A549 (cell line): ENCODE data around the gene CD300LF.

Experiments used
- EP300 ChIP-seq, 2 experiments: fragments of >200 bp; sonication (Bioruptor Twin); formaldehyde crosslinking; IDR thresholded peaks; 2 replicates in 1 of 2; 3 replicates in 1 of 2; pipeline ENCODE4 v1.6.1; 2016 to 2017
- JUNB ChIP-seq: fragments of >200 bp; sonication (Bioruptor Twin); formaldehyde crosslinking; IDR thresholded peaks from 2 replicates; pipeline ENCODE4 v1.6.1; 2016
- POLR2A ChIP-seq: IDR thresholded peaks from 2 replicates; pipeline ENCODE4 v1.6.1; 2012; ENCODE audit warnings: mild to moderate bottlenecking, low read length
- TF ChIP-seq, protein P1 (sequence below): IDR thresholded peaks from 2 replicates; pipeline ENCODE4 v1.6.1; 2012

DNA sequence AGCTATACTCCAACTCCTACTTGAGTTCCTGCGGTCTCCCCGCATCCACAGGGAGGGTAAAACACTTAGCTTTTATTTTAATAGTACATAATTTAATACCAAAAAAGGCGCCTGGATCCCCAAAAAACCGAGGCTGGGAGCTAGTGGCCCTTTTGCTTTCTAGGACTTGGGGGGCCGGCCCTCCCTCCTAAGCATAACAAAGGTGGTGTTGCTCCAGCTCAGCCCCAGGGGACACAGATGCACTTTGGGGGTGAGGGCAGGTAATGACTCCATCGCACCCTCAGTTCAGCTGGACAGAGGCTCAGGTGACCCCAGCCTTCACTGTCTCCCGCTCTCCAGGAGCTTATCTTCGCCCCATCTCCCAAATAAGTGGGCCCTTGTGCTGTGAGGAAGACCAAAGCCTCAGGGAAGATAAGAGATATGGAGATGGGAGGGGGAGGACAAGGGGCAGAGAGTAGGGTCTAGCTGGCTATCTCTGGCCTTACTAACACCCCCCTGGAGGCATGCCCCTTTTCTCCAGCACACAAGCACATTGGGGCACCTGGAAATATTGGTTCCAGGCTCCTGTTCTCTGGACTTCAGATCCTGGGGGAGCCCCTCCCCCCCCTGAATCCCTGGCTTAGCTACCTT, 32.9 kb upstream of the CD300LF start:
- TF ChIP-seq, protein P1, sequence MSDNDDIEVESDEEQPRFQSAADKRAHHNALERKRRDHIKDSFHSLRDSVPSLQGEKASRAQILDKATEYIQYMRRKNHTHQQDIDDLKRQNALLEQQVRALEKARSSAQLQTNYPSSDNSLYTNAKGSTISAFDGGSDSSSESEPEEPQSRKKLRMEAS, result no peak
- no peak for TF ChIP-seq POLR2A
- TF ChIP-seq JUNB, result no peak
- TF ChIP-seq EP300 (IDR thresholded peaks at IDR 0.05), result no peak
